GM19023 (cell line): ENCODE data around the gene MAT2B.
A peak's percentile ranks its signal among the peaks of the same experiment; 100 is the strongest.

Experiments
- ATAC-seq: cut with Tn5 transposase; IDR thresholded peaks from one replicate; pipeline ENCODE4 v1.9.1; 2021; ENCODE audit warnings: mild to moderate bottlenecking, moderate library complexity; ENCODE audit not compliant: unreplicated experiment

The MAT2B gene

DNA sequence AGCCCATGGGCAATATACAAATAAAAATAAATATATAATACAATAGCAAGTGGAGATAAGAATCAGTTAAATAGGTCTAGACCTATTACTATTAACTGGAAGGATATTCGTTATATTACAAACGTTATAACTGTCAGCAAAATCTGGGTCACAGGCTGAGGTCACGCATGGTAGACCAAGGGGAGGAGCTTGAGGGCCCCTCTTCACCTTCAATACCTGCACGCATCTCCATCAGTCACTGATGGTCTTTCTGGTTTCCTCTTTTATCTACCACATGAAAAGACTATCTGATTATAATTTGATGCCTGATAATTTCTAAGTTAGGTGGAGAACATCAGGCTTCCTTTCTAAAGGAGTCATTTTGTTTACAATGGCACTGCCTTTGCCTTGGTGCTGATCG is 43.2 kb downstream of the MAT2B start:
- ATAC-seq: no peak

DNA sequence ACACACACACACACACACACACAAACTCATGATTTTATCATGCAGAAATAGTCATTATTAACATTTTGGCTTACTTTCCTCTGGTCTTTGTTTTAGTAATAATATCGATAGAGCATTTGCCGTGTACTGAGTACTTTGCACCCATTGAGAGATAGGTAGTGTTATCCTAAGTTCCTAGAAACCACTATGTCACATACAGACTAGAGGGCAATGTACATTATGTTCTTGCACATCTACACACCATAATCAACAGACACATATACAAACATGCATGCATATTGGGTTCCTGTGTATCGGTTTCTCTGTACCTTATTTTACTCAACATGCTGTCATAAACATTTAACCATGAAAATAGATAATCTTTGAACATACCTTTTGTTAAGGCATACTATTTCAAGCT is 45.7 kb downstream of the MAT2B start:
- ATAC-seq: no peak

DNA sequence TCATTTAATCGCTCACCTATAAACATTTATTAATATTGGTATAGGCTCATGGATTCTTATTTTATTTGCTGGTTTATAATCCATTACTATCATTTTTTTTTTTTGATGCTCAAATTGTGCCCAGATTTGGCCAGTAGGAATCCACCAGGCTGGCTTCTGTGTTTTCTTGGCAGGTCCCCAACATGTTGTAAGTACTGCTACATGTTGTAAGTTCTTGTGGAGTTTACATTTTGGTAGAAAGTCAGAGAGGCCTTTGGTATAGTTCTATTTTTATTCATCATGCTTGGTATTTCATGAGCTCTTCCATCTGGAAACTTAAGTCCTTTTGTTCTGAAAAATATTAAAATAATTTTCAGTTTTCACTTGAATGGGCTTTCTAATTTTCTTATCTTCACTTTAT is 47.1 kb downstream of the MAT2B start:
- no peak for ATAC-seq

DNA sequence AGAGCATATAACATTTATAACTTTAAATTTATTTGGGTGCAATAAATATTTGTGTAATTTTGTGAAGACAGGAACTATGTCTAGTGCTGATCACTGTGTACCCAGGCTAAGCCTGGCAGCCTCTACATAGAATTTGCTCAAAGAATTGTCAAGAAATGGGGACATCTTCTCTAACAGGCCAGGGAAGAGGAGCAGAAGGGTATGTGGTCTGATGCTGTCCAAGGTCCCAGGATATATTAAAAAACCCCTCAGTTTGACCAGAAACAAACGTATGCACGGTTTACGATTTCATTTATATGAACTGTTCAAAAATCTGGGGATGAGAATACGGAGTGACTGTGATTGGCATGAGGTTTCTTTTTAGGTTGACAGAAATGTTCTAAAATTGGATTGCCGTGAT is 55.9 kb downstream of the MAT2B start:
- no peak for ATAC-seq

GRCh38 chr5:163562071-163562470 is 56.7 kb downstream of the MAT2B start:
- no peak for ATAC-seq

- ATAC-seq: no peak
These were observed 57.7 kb downstream of the MAT2B start for GRCh38 chr5:163563112-163563511.

- ATAC-seq: no peak
These were observed 58.5 kb downstream of the MAT2B start for GRCh38 chr5:163563880-163564279.

DNA sequence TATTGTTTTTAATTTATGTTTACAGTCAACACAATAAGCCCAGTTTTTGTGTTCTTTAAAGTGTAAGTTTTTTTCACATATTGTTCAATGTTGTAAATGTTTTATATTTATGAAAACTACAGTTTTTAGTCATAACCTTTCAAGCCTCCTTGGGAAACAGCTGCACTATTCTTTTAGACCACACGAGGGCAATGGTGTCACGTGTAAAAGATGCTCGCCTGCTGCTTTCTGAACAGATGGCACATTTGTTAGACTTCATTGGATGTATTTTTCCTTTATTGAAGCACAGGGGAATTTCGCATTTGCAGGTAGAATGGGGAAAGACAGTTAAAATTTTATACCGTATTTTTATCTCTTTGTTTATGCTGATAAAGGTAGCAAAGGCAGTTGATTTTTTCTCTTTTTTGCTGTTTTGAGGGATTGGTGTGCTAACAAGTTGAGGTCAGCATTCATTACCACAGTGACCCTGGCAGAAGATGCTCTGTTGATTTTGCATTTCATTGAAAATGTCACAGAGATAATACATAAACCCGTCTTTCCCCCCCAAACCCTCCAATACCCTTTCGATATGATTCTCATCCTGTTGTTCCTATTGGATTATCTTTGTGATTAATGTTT is 59.0 kb downstream of the MAT2B start:
- ATAC-seq: no peak

DNA sequence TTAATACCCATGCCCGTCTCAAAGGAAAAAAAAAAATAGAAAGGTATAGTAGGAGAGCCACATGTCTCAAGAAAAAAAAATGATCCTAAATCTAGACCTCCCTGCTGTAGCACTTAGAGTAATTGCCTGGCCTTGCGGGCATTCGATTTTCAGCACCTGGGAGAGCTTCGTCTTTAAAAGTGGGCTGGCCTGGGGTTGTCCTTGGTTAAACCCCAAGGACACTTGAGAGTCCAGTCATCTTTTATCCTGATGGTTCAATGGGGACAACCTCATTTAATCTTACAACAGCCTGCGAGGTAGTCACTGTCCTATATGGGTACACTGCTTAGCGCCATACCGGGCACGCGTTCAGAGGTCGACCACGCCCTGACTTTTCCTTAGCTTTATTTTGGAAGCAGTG is 60.1 kb downstream of the MAT2B start:
- ATAC-seq: peak; percentile 2

GRCh38 chr5:163565931-163566608 is 60.7 kb downstream of the MAT2B start:
- peak; percentile 75 for ATAC-seq

- ATAC-seq: no peak
These were observed 61.3 kb downstream of the MAT2B start for GRCh38 chr5:163566678-163567077.

GRCh38 chr5:163567811-163568210 is 62.4 kb downstream of the MAT2B start:
- ATAC-seq: no peak
